HepG2 (cell line): ENCODE data around the gene PIWIL4.
"Not testable (repeated sequence)": the region's sequence is repeated elsewhere in the genome, so short reads cannot be mapped to it uniquely, and the experiment has no call there.

ENCODE experiments used
- ATF6 ChIP-seq: sonication (generic); formaldehyde crosslinking; conservative IDR thresholded peaks from 2 replicates; pipeline ENCODE4 v1.4.0; 2020; ENCODE audit warnings: missing genetic modification reagents
- GABPB1 ChIP-seq: IDR thresholded peaks from 2 replicates; pipeline ENCODE4 v1.6.1; 2016; ENCODE audit warnings: mild to moderate bottlenecking, missing genetic modification reagents, moderate library complexity, missing compliant biosample characterization
- HNRNPL ChIP-seq: fragments of 200-400 bp; formaldehyde crosslinking; IDR thresholded peaks from 2 replicates; pipeline ENCODE4 v1.6.1; 2017; ENCODE audit warnings: mild to moderate bottlenecking, low read depth, low read length
- JUN ChIP-seq: sonication (generic); formaldehyde crosslinking; IDR thresholded peaks from 2 replicates; pipeline ENCODE4 v1.4.0; 2020; ENCODE audit warnings: mild to moderate bottlenecking, missing genetic modification reagents
- LRRFIP1 ChIP-seq: sonication (generic); formaldehyde crosslinking; conservative IDR thresholded peaks from 2 replicates; pipeline ENCODE4 v1.4.0; 2020; ENCODE audit warnings: missing genetic modification reagents
- NFE2L2 ChIP-seq: fragments of 150-350 bp; IDR thresholded peaks from 2 replicates; pipeline ENCODE4 v1.6.1; 2014; ENCODE audit warnings: low read length
- SMC3 ChIP-seq: IDR thresholded peaks from 2 replicates; pipeline ENCODE4 v1.6.1; 2011; ENCODE audit warnings: low read length, improper control_type of control experiment
- YEATS4 ChIP-seq: sonication (generic); formaldehyde crosslinking; IDR thresholded peaks from 2 replicates; pipeline ENCODE4 v1.4.0; 2020; ENCODE audit warnings: missing genetic modification reagents, borderline replicate concordance
- ZBTB4 ChIP-seq: sonication (generic); formaldehyde crosslinking; IDR thresholded peaks from 2 replicates; pipeline ENCODE4 v1.4.0; 2020; ENCODE audit warnings: missing genetic modification reagents, mild to moderate bottlenecking, borderline replicate concordance
- ZNF251 ChIP-seq: sonication (generic); formaldehyde crosslinking; IDR thresholded peaks from 2 replicates; pipeline ENCODE4 v1.9.0; 2021; ENCODE audit warnings: mild to moderate bottlenecking, missing genetic modification reagents
- ZNF883 ChIP-seq: sonication (generic); formaldehyde crosslinking; IDR thresholded peaks from 2 replicates; pipeline ENCODE4 v1.5.1; 2020; ENCODE audit warnings: mild to moderate bottlenecking, missing genetic modification reagents; ENCODE audit errors: not compliant biosample characterization

- not testable (repeated sequence) for TF ChIP-seq JUN; LRRFIP1 (CRISPR knock-in tag); ZNF251 (CRISPR knock-in tag); GABPB1 (CRISPR knock-in tag); ATF6 (CRISPR knock-in tag); HNRNPL; ZNF883 (CRISPR knock-in tag); SMC3; YEATS4 (CRISPR knock-in tag); NFE2L2; ZBTB4 (CRISPR knock-in tag)
These were observed 11.3 kb upstream of the PIWIL4 start for GRCh38 chr11:94555752-94556329.
